Measurements from ENCODE around the gene SH2D3C.

Gene SH2D3C

DNA sequence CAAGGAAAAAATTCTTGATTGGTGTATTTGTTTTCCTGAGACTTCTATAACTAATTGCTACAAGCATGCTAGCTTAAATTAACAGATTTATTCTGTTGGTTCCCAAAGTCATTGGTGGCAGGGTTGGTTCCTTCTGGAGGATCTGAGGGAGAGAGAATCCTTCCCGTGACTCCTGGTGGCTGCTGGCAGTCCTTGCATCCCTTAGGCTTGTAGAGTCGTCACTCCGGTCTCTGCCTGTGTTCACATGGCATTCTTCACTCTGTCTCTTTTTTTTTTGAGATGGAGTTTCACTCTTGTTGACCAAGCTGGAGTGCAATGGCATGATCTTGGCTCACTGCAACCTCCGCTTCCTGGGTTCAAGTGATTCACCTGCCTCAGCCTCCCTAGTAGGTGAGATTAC is 12.6 kb upstream of the SH2D3C start:
- TF ChIP-seq EZH2phosphoT487 (conservative IDR thresholded peaks at IDR 0.05; ENCODE audit: low read length) (no peak), CTCF (IDR thresholded peaks at IDR 0.05; ENCODE audit: insufficient read depth, low read length, poor library complexity, severe bottlenecking) (no peak)

DNA sequence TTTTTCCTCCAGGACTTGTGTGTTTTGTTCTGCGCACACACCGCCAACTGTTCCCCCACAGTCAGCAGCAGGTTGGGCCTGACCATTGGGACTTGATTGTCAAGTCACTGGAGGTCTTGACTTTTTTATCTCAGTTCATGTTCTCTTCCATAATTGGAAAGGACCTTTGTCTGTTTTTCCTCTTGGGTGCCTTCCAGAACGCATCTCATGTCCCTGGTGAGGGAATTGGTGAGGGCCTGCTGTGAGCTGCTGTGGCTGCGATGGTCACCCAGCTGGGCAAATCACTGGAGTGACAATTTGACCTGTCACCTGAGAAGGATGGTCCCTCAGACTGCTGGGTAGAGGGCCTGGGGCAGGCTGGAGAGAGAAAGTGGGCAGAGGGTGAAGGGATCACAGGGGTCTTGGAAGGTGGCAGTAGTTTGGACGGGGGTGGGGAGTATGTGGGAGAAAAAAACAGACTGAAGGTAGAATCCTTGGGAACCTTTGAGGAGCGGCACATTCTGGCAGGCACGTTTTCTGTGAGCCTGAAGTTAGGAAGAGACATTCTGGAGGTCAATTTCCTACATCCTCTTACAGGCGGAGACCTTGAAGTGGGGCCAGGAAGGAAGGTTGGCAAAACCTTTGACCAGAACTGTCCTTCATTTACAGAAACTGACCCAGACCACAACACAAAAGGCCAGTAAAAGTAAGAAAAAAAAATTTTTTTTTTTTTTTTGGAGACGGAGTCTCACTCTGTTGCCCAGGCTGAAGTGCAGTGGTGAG is 11.8 kb upstream of the SH2D3C start:
- no peak for TF ChIP-seq CTCF (IDR thresholded peaks at IDR 0.05; ENCODE audit: insufficient read depth, low read length, poor library complexity, severe bottlenecking)
- TF ChIP-seq EZH2phosphoT487 (conservative IDR thresholded peaks at IDR 0.05; ENCODE audit: low read length) = no peak
- Histone ChIP-seq H3K9ac (ENCODE audit: low read length) (no peak overlapping the region), H3K36me3 (ENCODE audit: low read length) (peaks cover 25% of the 10 kb centered on the region; the same call in 1 of the 2 replicates), H3K4me2 (ENCODE audit: low read depth, low read length, poor library complexity, severe bottlenecking) (no peak overlapping the region), H3K79me2 (ENCODE audit: insufficient read depth, low read length) (peaks cover 46% of the 10 kb centered on the region), H3K4me3 (ENCODE audit: insufficient read depth, low read length, poor library complexity, severe bottlenecking) (no peak overlapping the region), H3K27ac (ENCODE audit: low read depth, low read length) (no peak overlapping the region), H3F3A (ENCODE audit: insufficient read depth) (peaks cover 10% of the 10 kb centered on the region), H3K27me3 (ENCODE audit: low read length) (no peaks in the 10 kb centered on the region), H4K20me1 (ENCODE audit: low read depth, low read length) (peaks cover 22% of the 10 kb centered on the region; the same call in 1 of the 2 replicates), H3K9me3 (ENCODE audit: insufficient read depth, low read length) (no peaks in the 10 kb centered on the region), H2AFZ (ENCODE audit: low read depth, low read length, severe bottlenecking) (no peak overlapping the region), H3K9me2 (replicated peaks; ENCODE audit: insufficient read depth, low read length) (no peaks in the 10 kb centered on the region)

More for the DNA sequence above, 12.6 kb upstream of the SH2D3C start:
- H3K9me2 ChIP-seq (replicated peaks; ENCODE audit: insufficient read depth, low read length) = no peaks in the 10 kb centered on the region
- peaks cover 22% of the 10 kb centered on the region; the same call in 1 of the 2 replicates for H4K20me1 ChIP-seq (ENCODE audit: low read depth, low read length)
- H3K4me3 ChIP-seq (ENCODE audit: insufficient read depth, low read length, poor library complexity, severe bottlenecking) = no peak overlapping the region
- H3K27me3 ChIP-seq (ENCODE audit: low read length) = no peaks in the 10 kb centered on the region
- peaks cover 44% of the 10 kb centered on the region for H3K79me2 ChIP-seq (ENCODE audit: insufficient read depth, low read length)
- peaks cover 15% of the 10 kb centered on the region for H3F3A ChIP-seq (ENCODE audit: insufficient read depth)
- H3K27ac ChIP-seq (ENCODE audit: low read depth, low read length) = no peak overlapping the region
- H3K9me3 ChIP-seq (ENCODE audit: insufficient read depth, low read length) = no peaks in the 10 kb centered on the region
- H3K36me3 ChIP-seq (ENCODE audit: low read length) = peaks cover 25% of the 10 kb centered on the region; the same call in 1 of the 2 replicates
- no peak overlapping the region for H3K4me2 ChIP-seq (ENCODE audit: low read depth, low read length, poor library complexity, severe bottlenecking)
- no peak overlapping the region for H2AFZ ChIP-seq (ENCODE audit: low read depth, low read length, severe bottlenecking)
- H3K9ac ChIP-seq (ENCODE audit: low read length) = no peak overlapping the region

DNA sequence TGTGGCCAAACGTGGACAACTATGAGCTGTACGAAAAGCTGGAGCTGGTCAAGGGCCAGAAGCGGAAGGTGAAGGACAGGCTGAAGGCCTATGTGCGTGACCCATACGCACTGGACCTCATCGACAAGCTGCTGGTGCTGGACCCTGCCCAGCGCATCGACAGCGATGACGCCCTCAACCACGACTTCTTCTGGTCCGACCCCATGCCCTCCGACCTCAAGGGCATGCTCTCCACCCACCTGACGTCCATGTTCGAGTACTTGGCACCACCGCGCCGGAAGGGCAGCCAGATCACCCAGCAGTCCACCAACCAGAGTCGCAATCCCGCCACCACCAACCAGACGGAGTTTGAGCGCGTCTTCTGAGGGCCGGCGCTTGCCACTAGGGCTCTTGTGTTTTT is 10.7 kb upstream of the SH2D3C start:
- H3K27me3 ChIP-seq (ENCODE audit: low read length) = no peaks in the 10 kb centered on the region
- H3K9me2 ChIP-seq (replicated peaks; ENCODE audit: insufficient read depth, low read length) = no peaks in the 10 kb centered on the region
- H3K4me3 ChIP-seq (ENCODE audit: insufficient read depth, low read length, poor library complexity, severe bottlenecking) = no peak overlapping the region
- H3K36me3 ChIP-seq (ENCODE audit: low read length) = peaks cover 25% of the 10 kb centered on the region; the same call in 1 of the 2 replicates
- peaks cover 22% of the 10 kb centered on the region; the same call in 1 of the 2 replicates for H4K20me1 ChIP-seq (ENCODE audit: low read depth, low read length)
- no peak overlapping the region for H2AFZ ChIP-seq (ENCODE audit: low read depth, low read length, severe bottlenecking)
- TF ChIP-seq CTCF (IDR thresholded peaks at IDR 0.05; ENCODE audit: insufficient read depth, low read length, poor library complexity, severe bottlenecking) (no peak), EZH2phosphoT487 (conservative IDR thresholded peaks at IDR 0.05; ENCODE audit: low read length) (no peak)
- peaks cover 10% of the 10 kb centered on the region for H3F3A ChIP-seq (ENCODE audit: insufficient read depth)
- peaks cover 46% of the 10 kb centered on the region for H3K79me2 ChIP-seq (ENCODE audit: insufficient read depth, low read length)
- H3K9me3 ChIP-seq (ENCODE audit: insufficient read depth, low read length) = no peaks in the 10 kb centered on the region
- no peak overlapping the region for H3K4me2 ChIP-seq (ENCODE audit: low read depth, low read length, poor library complexity, severe bottlenecking)
- H3K27ac ChIP-seq (ENCODE audit: low read depth, low read length) = no peak overlapping the region
- H3K9ac ChIP-seq (ENCODE audit: low read length) = no peak overlapping the region

All from SU-DHL-6 (cell line).